Tibial nerve (tissue), 4 donors: ENCODE measurements around the gene DDX10. TPM values are rescaled to one million over a fixed set of nuclear protein-coding genes. Genes with fewer than 3 reads are reported as not detected.

Experiments used
- DNase-seq, 2 donors: peaks; one replicate each; pipeline ENCODE4 v3.0.0-alpha.2; 2019; ENCODE audit warnings: low spot score in 2 of 2
- H3K27ac ChIP-seq, 4 donors: fragments of 200-600 bp; sonication (generic) in 3 of 4; one replicate each; pipeline ENCODE4 v1.5.1; 2017 to 2019; ENCODE audit warnings: mild to moderate bottlenecking in 1 of 4
- H3K27me3 ChIP-seq, 2 donors: fragments of 200-600 bp; sonication (generic) in 1 of 2; one replicate each; pipeline versions ENCODE4 v1.5.1 to v1.6.0; 2017 to 2019
- H3K36me3 ChIP-seq, 3 donors: fragments of 200-600 bp; sonication (generic); one replicate each; pipeline ENCODE4 v1.5.1; 2018 to 2019
- H3K4me1 ChIP-seq, 4 donors: fragments of 200-600 bp; sonication (generic) in 3 of 4; one replicate each; pipeline ENCODE4 v1.5.1; 2017 to 2019
- H3K4me3 ChIP-seq, 4 donors: fragments of 200-600 bp; sonication (generic) in 3 of 4; one replicate each; pipeline ENCODE4 v1.5.1; 2017 to 2019; ENCODE audit warnings: mild to moderate bottlenecking in 1 of 4, moderate library complexity in 1 of 4
- H3K9me3 ChIP-seq, 4 donors: fragments of 200-600 bp; sonication (generic) in 3 of 4; one replicate each; pipeline ENCODE4 v1.5.1; 2017 to 2019
- CTCF ChIP-seq, 5 experiments: fragments of 200-600 bp in 3 of 5; fragments of 450-650 bp in 2 of 5; sonication (generic) in 3 of 5; IDR thresholded peaks; one replicate each; pipeline ENCODE4 v1.5.1; 2016 to 2019; ENCODE audit warnings: antibody characterized with exemption in 5 of 5, mild to moderate bottlenecking in 3 of 5, moderate library complexity in 2 of 5
- EP300 ChIP-seq, 2 donors: sonication (generic); formaldehyde crosslinking; IDR thresholded peaks; one replicate each; pipeline ENCODE4 v1.6.1; 2017; ENCODE audit warnings: antibody characterized with exemption in 2 of 2, mild to moderate bottlenecking in 1 of 2
- POLR2A ChIP-seq, 2 donors: fragments of 450-650 bp; IDR thresholded peaks; one replicate each; pipeline ENCODE4 v1.6.1; 2017; ENCODE audit warnings: antibody characterized with exemption in 2 of 2, mild to moderate bottlenecking in 2 of 2, moderate library complexity in 2 of 2
- WGBS, 2 donors: methylation state at CpG; one replicate each; pipeline ENCODE4 v1.1.5; 2018; 5-methylcytosine and 5-hydroxymethylcytosine counted together
- total RNA-seq, 4 donors: library from RNA; depleted of rRNA; stranded (reverse); fragments of >200 nt; gene quantifications; one replicate each; pipeline ENCODE4 v1.1.0, GENCODE V29; 2016

Gene DDX10
- total RNA-seq, 4 donors from 2014 or later = 23.1 to 94.7 (median 31.6) TPM

GRCh38 chr11:108886005-108886659 lies 221.3 kb downstream of the DDX10 start:
- Histone ChIP-seq H3K4me3 (no peak overlapping the region), H3K36me3 (no peaks in the 10 kb centered on the region), H3K27ac (no peak overlapping the region), H3K4me1 (peaks cover 0 to 13% (median 0%) of the 10 kb centered on the region in 4 donors), H3K9me3 (no peaks in the 10 kb centered on the region), H3K27me3 (no peaks in the 10 kb centered on the region)
- 60 to 66% methylated on average over 2 of the region's 2 CpGs for WGBS, 2 donors
- TF ChIP-seq CTCF (IDR thresholded peaks at IDR 0.05) = no peak
- TF ChIP-seq POLR2A (IDR thresholded peaks at IDR 0.05) = no peak
- no peak for TF ChIP-seq EP300 (IDR thresholded peaks at IDR 0.05)
- DNase-seq = no peak

- no peak overlapping the region for H3K4me3 ChIP-seq
- no peaks in the 10 kb centered on the region for H3K9me3 ChIP-seq
- H3K27ac ChIP-seq = no peak overlapping the region
- DNase-seq = no peak
- no peaks in the 10 kb centered on the region for H3K27me3 ChIP-seq
- peaks cover 0 to 13% (median 0%) of the 10 kb centered on the region in 4 donors for H3K4me1 ChIP-seq
- no peak for TF ChIP-seq CTCF (IDR thresholded peaks at IDR 0.05)
- no peaks in the 10 kb centered on the region for H3K36me3 ChIP-seq
- WGBS, 2 donors = 45 to 69% methylated on average over 2 of the region's 2 CpGs
Observed at GRCh38 chr11:108886660-108887009, 221.8 kb downstream of the DDX10 start.

- H3K9me3 ChIP-seq = no peaks in the 10 kb centered on the region
- WGBS, 2 donors = 94 to 95% methylated on average over 8 of the region's 8 CpGs
- H3K4me3 ChIP-seq = no peak overlapping the region
- no peak for TF ChIP-seq EP300 (IDR thresholded peaks at IDR 0.05)
- TF ChIP-seq CTCF (IDR thresholded peaks at IDR 0.05) = no peak
- no peak for TF ChIP-seq POLR2A (IDR thresholded peaks at IDR 0.05)
- no peaks in the 10 kb centered on the region for H3K27me3 ChIP-seq
- no peak overlapping the region for H3K27ac ChIP-seq
- no peaks in the 10 kb centered on the region for H3K36me3 ChIP-seq
- H3K4me1 ChIP-seq = peaks cover 0 to 13% (median 0%) of the 10 kb centered on the region in 4 donors
- no peak for DNase-seq
Observed at GRCh38 chr11:108887436-108888238, 222.8 kb downstream of the DDX10 start.

GRCh38 chr11:108890482-108891105 lies 225.7 kb downstream of the DDX10 start:
- Histone ChIP-seq H3K27me3 (no peaks in the 10 kb centered on the region), H3K36me3 (no peaks in the 10 kb centered on the region), H3K4me1 (peaks cover 0 to 13% (median 0%) of the 10 kb centered on the region in 4 donors), H3K27ac (no peak overlapping the region), H3K4me3 (no peak overlapping the region), H3K9me3 (no peaks in the 10 kb centered on the region)
- 57 to 61% methylated on average over 5 of the region's 5 CpGs for WGBS, 2 donors
- no peak for DNase-seq
- no peak for TF ChIP-seq POLR2A (IDR thresholded peaks at IDR 0.05)
- no peak for TF ChIP-seq EP300 (IDR thresholded peaks at IDR 0.05)

GRCh38 chr11:108891143-108891542 lies 226.3 kb downstream of the DDX10 start:
- H3K36me3 ChIP-seq = no peaks in the 10 kb centered on the region
- WGBS, 2 donors = 54 to 64% methylated on average over 2 of the region's 2 CpGs
- no peak overlapping the region for H3K4me3 ChIP-seq
- peaks cover 0 to 12% (median 0%) of the 10 kb centered on the region in 4 donors for H3K4me1 ChIP-seq
- no peaks in the 10 kb centered on the region for H3K9me3 ChIP-seq
- H3K27ac ChIP-seq = no peak overlapping the region
- TF ChIP-seq POLR2A (IDR thresholded peaks at IDR 0.05) (no peak), CTCF (IDR thresholded peaks at IDR 0.05) (no peak), EP300 (IDR thresholded peaks at IDR 0.05) (no peak)
- DNase-seq = no peak
- H3K27me3 ChIP-seq = no peaks in the 10 kb centered on the region
